Measurements from ENCODE around the gene WASF2. TPM values are rescaled to one million over a fixed set of nuclear protein-coding genes. Genes with fewer than 3 reads are reported as not detected.

The WASF2 gene
- total and polyA plus RNA-seq, 2 of the 8 experiments (the other 6 are each of a cell fraction or from before 2014, with no cell fraction given), result 32.1 to 86.6 TPM

DNA sequence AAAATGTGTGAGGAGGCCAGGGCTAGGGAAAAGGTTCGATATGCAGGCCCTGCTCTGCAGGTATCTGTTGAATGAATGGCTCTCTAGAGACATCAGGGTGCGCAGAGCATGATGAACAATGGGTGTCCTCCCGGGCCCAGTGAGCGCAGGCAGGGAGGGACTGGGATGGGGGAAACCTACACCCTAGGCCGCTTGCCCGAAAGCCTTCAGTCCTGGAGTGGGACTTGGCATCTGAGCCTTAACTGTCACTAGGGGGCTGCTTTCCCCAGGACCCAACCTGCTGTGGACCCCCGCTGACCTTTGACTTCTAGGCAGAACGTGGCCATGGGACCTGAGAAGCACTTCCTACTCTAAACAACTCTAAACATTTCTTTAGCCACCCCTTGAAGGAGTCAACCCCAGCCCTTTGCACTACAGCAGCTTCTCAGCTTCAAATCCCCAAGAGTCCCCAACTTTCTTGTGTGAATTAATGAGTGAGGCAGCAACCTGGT lies 122.8 kb downstream of the WASF2 start:
- Histone ChIP-seq H3K79me2 (ENCODE audit: control insufficient read depth in 1 of 2, insufficient read depth in 2 of 2, low read length in 2 of 2) (no peaks in the 10 kb centered on the region), H3K18ac (ENCODE audit: extremely low read depth, low read length) (peak overlapping the region; percentile 84), H3K4me2 (ENCODE audit: insufficient read depth in 1 of 2, low read depth in 2 of 2, low read length in 2 of 2) (peak overlapping the region; percentile 85 to 97), H3K79me1 (ENCODE audit: low read depth, low read length) (no peaks in the 10 kb centered on the region), H2BK5ac (ENCODE audit: low read depth, low read length) (peak overlapping the region; percentile 45; the same call in 1 of the 2 replicates), H3K9me3 (ENCODE audit: insufficient read depth in 2 of 2, low read depth in 1 of 2, low read length in 1 of 2) (no peaks in the 10 kb centered on the region), H3K36me3 (ENCODE audit: control insufficient read depth in 2 of 4, insufficient read depth in 4 of 4, low read length in 3 of 4) (no peaks in the 10 kb centered on the region), H4K20me1 (replicated peaks in 1 of 2; ENCODE audit: control insufficient read depth in 1 of 2, insufficient read depth in 2 of 2, low read length in 2 of 2) (peaks cover 0 to 2% of the 10 kb centered on the region in 2 experiments), H3K23me2 (ENCODE audit: low read depth, low read length) (peaks cover 2% of the 10 kb centered on the region; the same call in 1 of the 2 replicates), H3K4me1 (replicated peaks in 1 of 4; ENCODE audit: control insufficient read depth in 3 of 4, insufficient read depth in 4 of 4, low read length in 3 of 4) (peaks cover 3 to 16% (median 6%) of the 10 kb centered on the region in 4 experiments), H2BK15ac (ENCODE audit: low read length) (peak overlapping the region; percentile 76; the same call in 1 of the 2 replicates), H2AFZ (ENCODE audit: low read length) (peak overlapping the region; percentile 80; the same call in 1 of the 2 replicates), H3K4ac (replicated peaks; ENCODE audit: insufficient read length, low read depth, low read length) (no peak overlapping the region), H3K23ac (ENCODE audit: insufficient read length) (no peak overlapping the region), H3K27ac (ENCODE audit: low read depth, low read length) (no peak overlapping the region), H4K91ac (replicated peaks; ENCODE audit: insufficient read length, low read length) (peak overlapping the region; percentile 79), H2BK120ac (replicated peaks; ENCODE audit: low read depth, low read length) (peak overlapping the region; percentile 85), H3K27me3 (replicated peaks in 1 of 4; ENCODE audit: control insufficient read depth in 3 of 4, extremely low read depth in 1 of 4, insufficient read depth in 3 of 4, low read length in 3 of 4) (no peaks in the 10 kb centered on the region; a peak in 1 of 7 replicates), H4K8ac (ENCODE audit: extremely low read depth, insufficient read depth, low read length) (no peak overlapping the region), H3K9ac (replicated peaks in 1 of 4; ENCODE audit: extremely low read depth in 1 of 4, low read depth in 3 of 4, low read length in 3 of 4) (peak overlapping the region in 3 of 4 experiments; percentile 29 to 39 (median 34); a peak in 4 of 7 replicates), H4K5ac (ENCODE audit: insufficient read length, low read depth, low read length) (peak overlapping the region; percentile 46), H3K56ac (replicated peaks; ENCODE audit: insufficient read length, low read depth, low read length) (no peak overlapping the region), H2BK20ac (ENCODE audit: low read length) (0 out of 2 replicates have a peak overlapping the region, but pooled peaks have one; percentile 68), H2AK5ac (ENCODE audit: low read depth, low read length) (no peak overlapping the region), H3K4me3 (ENCODE audit: extremely low read depth in 1 of 4, insufficient read depth in 2 of 4, low read depth in 3 of 4, low read length in 4 of 4) (peak overlapping the region; percentile 62 to 71 (median 64)), H3K14ac (ENCODE audit: insufficient read length) (no peak overlapping the region), H2BK12ac (ENCODE audit: low read depth, low read length) (peak overlapping the region; percentile 1; the same call in 1 of the 2 replicates)
- TF ChIP-seq BCL11A (IDR thresholded peaks at IDR 0.05; ENCODE audit: low read depth in 2 of 2, low read length in 2 of 2), result no peak
- TF ChIP-seq NANOG (IDR thresholded peaks at IDR 0.05; ENCODE audit: insufficient read depth, low read depth, low read length, poor library complexity, severe bottlenecking), result no peak
- TF ChIP-seq CEBPB (IDR thresholded peaks at IDR 0.05; ENCODE audit: low read depth, low read length), result no peak
- TF ChIP-seq HDAC6 (IDR thresholded peaks at IDR 0.05; ENCODE audit: low read depth, low read length), result no peak
- TF ChIP-seq CHD1 (IDR thresholded peaks at IDR 0.05; ENCODE audit: low read depth, low read length), result no peak
- TF ChIP-seq ZNF274 (IDR thresholded peaks at IDR 0.05; ENCODE audit: borderline replicate concordance, extremely low read depth, low read length), result no peak
- no peak for TF ChIP-seq GTF2F1 (IDR thresholded peaks at IDR 0.05; ENCODE audit: borderline replicate concordance, low read depth, low read length)
- peak; percentile 43 for TF ChIP-seq KDM4A (IDR thresholded peaks at IDR 0.05; ENCODE audit: low read depth, low read length, severe bottlenecking)
- ChIA-PET POLR2A (ENCODE audit: partially characterized antibody) (interaction anchor here (0.9 to 10.3 kb wide), 6 partner anchors 14 to 71 kb away, joined by 3 to 101 read pairs (median 6); partner anchors contain the start of gene CD164L2), CTCF (ENCODE audit: partially characterized antibody) (interaction anchor here (0.6 to 28.8 kb wide), 16 partner anchors 11 to 302 kb away, joined by 3 to 625 read pairs (median 8); partner anchors contain the start of genes CD164L2, FCN3 and GPR3)
- no peak for DNase-seq (ENCODE audit: low read depth in 1 of 2, low spot score in 2 of 2)
- 25% methylated on average over 8 of the region's 8 CpGs; no CpG with 5 or more reads in 1 of the 2 experiments for WGBS, 2 experiments (ENCODE audit: extremely low coverage in 1 of 2, insufficient coverage in 1 of 2, insufficient read length in 1 of 2, insufficient replicate concordance in 2 of 2, low coverage in 1 of 2, low lambda C conversion rate in 2 of 2, missing lambda C conversion rate in 1 of 2)
- no peak for FAIRE-seq

All from H1 (cell line).